Kidney (tissue), 14 donors: ENCODE data around the gene PRKN. TPM values are rescaled to one million over a fixed set of nuclear protein-coding genes. Genes with fewer than 3 reads are reported as not detected.

ENCODE experiments used
- DNase-seq, 5 donors: peaks; one replicate each; pipeline ENCODE4 v3.0.0-alpha.2; 2013 to 2020
- FAIRE-seq: peaks from 2 replicates; lab custom pipeline; 2012; peaks lifted over from hg19 to GRCh38; lab: Jason Lieb, UNC
- H3K27ac ChIP-seq, 2 donors: one replicate each; pipeline ENCODE4 v1.7.0; 2013; ENCODE audit warnings: low read depth in 2 of 2, low read length in 2 of 2, inconsistent platforms in 1 of 2
- H3K27me3 ChIP-seq: one replicate; pipeline ENCODE4 v1.7.1; 2013; ENCODE audit warnings: low read length, inconsistent platforms; ENCODE audit not compliant: control insufficient read depth, insufficient read depth
- H3K36me3 ChIP-seq, 3 donors: one replicate each; pipeline versions ENCODE4 v1.7.0 to v1.7.1; 2013; ENCODE audit warnings: low read length in 3 of 3, control low read depth in 1 of 3, inconsistent platforms in 1 of 3; ENCODE audit not compliant: insufficient read depth in 3 of 3, control insufficient read depth in 2 of 3
- H3K4me1 ChIP-seq, 3 donors: one replicate each; pipeline versions ENCODE4 v1.7.0 to v1.7.1; 2013; ENCODE audit warnings: low read length in 3 of 3, inconsistent platforms in 1 of 3, low read depth in 1 of 3; ENCODE audit not compliant: control insufficient read depth in 2 of 3, insufficient read depth in 2 of 3
- H3K4me3 ChIP-seq, 3 donors: one replicate each; pipeline versions ENCODE4 v1.7.0 to v1.8.1; 2013; ENCODE audit warnings: low read length in 3 of 3, control low read depth in 1 of 3, inconsistent platforms in 1 of 3
- H3K9ac ChIP-seq, 3 donors: one replicate each; pipeline versions ENCODE4 v1.7.0 to v1.7.1; 2013; ENCODE audit warnings: low read length in 3 of 3, control low read depth in 1 of 3, inconsistent platforms in 1 of 3
- H3K9me3 ChIP-seq, 3 donors: one replicate each; pipeline versions ENCODE4 v1.7.0 to v1.7.1; 2013; ENCODE audit warnings: low read length in 3 of 3, control low read depth in 1 of 3, inconsistent platforms in 1 of 3; ENCODE audit not compliant: control insufficient read depth in 2 of 3, insufficient read depth in 1 of 3
- CTCF ChIP-seq: IDR thresholded peaks from 3 replicates; pipeline ENCODE4 v1.5.1; 2012; ENCODE audit warnings: mild to moderate bottlenecking, moderate library complexity, borderline replicate concordance; ENCODE audit not compliant: insufficient read depth; ENCODE audit errors: extremely low read depth
- intact Hi-C: fragments of 100-400 bp; cut with DNase I; formaldehyde crosslinking; loops from one replicate; pipeline ENCODE4 v1.11.1; 2022
- polyA plus RNA-seq: library from polyadenylated mRNA; stranded (reverse); fragments of 350-450 nt; fragmentation: Illumina TruSeq; extraction: RNeasy Lipid Tissue Mini Kit (QIAGEN cat#74804); gene quantifications from one replicate; pipeline ENCODE4 v1.2.3, GENCODE V29; 2014; ENCODE audit warnings: low read depth, low replicate concordance; ENCODE audit not compliant: insufficient read depth
- total RNA-seq: library from RNA; stranded (reverse); fragmentation: NEBNext Ultra II Directional; extraction: Animal tissue kit (Norgen Biotek cat#: 25700); gene quantifications from one replicate; pipeline ENCODE4 v1.2.1, GENCODE V29; 2021
- donor health status: control.
- donor health status: control.
- donor health status: control.
- donor health status: control.
- donor health status: control.
- donor health status: DM: yes; HTN: yes; CAD: no.
- donor health status: Normal renal cell carcinoma (clear cell type).

Gene PRKN
- total and polyA plus RNA-seq, 2 donors from 2014 or later = 8.6 to 10.4 TPM

GRCh38 chr6:161442420-161442819 is 1285.1 kb downstream of the PRKN start:
- H3K9ac ChIP-seq = peak overlapping the region in 1 of 3 donors; percentile 27
- peaks cover 6 to 22% (median 19%) of the 10 kb centered on the region in 3 donors for H3K4me1 ChIP-seq
- no peaks in the 10 kb centered on the region for H3K27me3 ChIP-seq
- DNase-seq (no peak), FAIRE-seq (no peak)
- peak overlapping the region in 1 of 2 donors; percentile 73 for H3K27ac ChIP-seq
- no peak for TF ChIP-seq CTCF
- intact Hi-C loops = no loop called here
- H3K4me3 ChIP-seq = peak overlapping the region in 1 of 3 donors; percentile 9
- H3K9me3 ChIP-seq = no peaks in the 10 kb centered on the region
- H3K36me3 ChIP-seq = no peaks in the 10 kb centered on the region

DNA sequence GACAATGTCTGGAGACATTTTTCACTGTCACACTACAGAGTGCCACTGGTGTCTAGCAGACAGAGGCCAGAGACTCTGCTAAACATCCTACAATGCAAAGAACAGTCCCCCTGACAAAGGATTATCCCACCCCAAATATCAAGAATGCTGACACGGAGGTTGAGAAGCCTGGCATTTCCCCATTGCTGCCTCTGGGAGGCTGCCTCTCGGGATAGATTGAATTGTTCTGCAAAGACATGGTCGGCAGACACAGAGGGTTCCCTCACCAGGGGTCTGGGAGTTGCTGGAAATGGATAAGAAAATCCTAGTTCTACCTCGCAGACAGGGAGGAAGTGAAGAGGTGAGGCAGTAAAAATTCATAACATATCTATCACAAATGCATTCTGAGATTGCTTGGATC is 1287.3 kb downstream of the PRKN start:
- TF ChIP-seq CTCF = no peak
- intact Hi-C loops = no loop called here
- no peaks in the 10 kb centered on the region for H3K27me3 ChIP-seq
- no peak overlapping the region for H3K9ac ChIP-seq
- H3K27ac ChIP-seq = peak overlapping the region in 1 of 2 donors; percentile 40
- H3K9me3 ChIP-seq = no peaks in the 10 kb centered on the region
- no peaks in the 10 kb centered on the region for H3K36me3 ChIP-seq
- no peak for FAIRE-seq
- peaks cover 1 to 28% (median 21%) of the 10 kb centered on the region in 3 donors for H3K4me1 ChIP-seq
- DNase-seq = no peak
- no peak overlapping the region for H3K4me3 ChIP-seq

- Histone ChIP-seq H3K36me3 (no peaks in the 10 kb centered on the region), H3K9ac (peak overlapping the region in 1 of 3 donors; percentile 22), H3K4me1 (peaks cover 0 to 24% (median 11%) of the 10 kb centered on the region in 3 donors), H3K4me3 (peak overlapping the region in 2 of 3 donors; percentile 13 to 42), H3K9me3 (no peaks in the 10 kb centered on the region), H3K27me3 (no peaks in the 10 kb centered on the region), H3K27ac (peak overlapping the region; percentile 61 to 81)
- no peak for TF ChIP-seq CTCF
- peak in 2 of 5 donors; percentile 66 to 85 for DNase-seq
- no peak for FAIRE-seq
- intact Hi-C loops = no loop called here
Observed at GRCh38 chr6:161439093-161439492, 1288.5 kb downstream of the PRKN start.

GRCh38 chr6:161438430-161439030 is 1289.0 kb downstream of the PRKN start:
- no peak for FAIRE-seq
- no peak for TF ChIP-seq CTCF
- H3K4me3 ChIP-seq = peak overlapping the region in 1 of 3 donors; percentile 42

More at GRCh38 chr6:161438430-161439030, 1289.0 kb downstream of the PRKN start:
- Histone ChIP-seq H3K9ac (peak overlapping the region in 1 of 3 donors; percentile 22), H3K36me3 (no peaks in the 10 kb centered on the region), H3K27me3 (no peaks in the 10 kb centered on the region), H3K27ac (peak overlapping the region; percentile 61 to 81), H3K9me3 (no peaks in the 10 kb centered on the region), H3K4me1 (peaks cover 0 to 19% (median 5%) of the 10 kb centered on the region in 3 donors)
- no peak for DNase-seq
- intact Hi-C loops = no loop called here
